Activated naive CD8-positive, alpha-beta T cell treated with anti-CD3 and anti-CD28 coated beads, Interleukin-2, amount 50 U/mL, for 16 hours (primary cell): ENCODE measurements around the gene OSM.

ENCODE experiments used
- DNase-seq: peaks from one replicate; pipeline ENCODE4 v3.0.0-alpha.2; 2020; ENCODE audit warnings: low read depth, low spot score

The OSM gene

GRCh38 chr22:30297991-30298701, 31.5 kb upstream of the OSM start:
- DNase-seq, result no peak

- DNase-seq, result no peak
Observed at GRCh38 chr22:30297276-30297990, 30.8 kb upstream of the OSM start.

DNA sequence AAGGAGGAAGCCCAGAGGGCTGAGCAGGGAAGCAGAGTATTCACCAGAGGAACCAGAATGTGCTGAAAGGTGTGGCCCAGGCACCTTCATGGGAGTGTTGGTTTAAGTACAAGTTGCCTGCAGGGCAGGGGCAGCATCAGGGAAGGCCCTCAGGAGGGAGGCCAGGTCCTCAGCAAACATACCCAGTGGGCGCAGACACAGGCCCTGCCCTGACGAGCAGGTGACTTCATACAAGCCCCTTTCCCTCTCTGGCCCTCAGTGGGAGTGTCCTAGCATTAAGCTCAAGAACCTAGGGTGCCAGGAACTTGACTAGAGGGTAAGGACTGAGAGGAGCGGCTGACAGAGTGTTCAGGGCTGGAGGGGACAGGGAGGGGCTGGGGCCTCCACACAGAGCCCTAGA, 30.2 kb upstream of the OSM start:
- no peak for DNase-seq

GRCh38 chr22:30296324-30296723, 29.7 kb upstream of the OSM start:
- DNase-seq, result no peak

DNA sequence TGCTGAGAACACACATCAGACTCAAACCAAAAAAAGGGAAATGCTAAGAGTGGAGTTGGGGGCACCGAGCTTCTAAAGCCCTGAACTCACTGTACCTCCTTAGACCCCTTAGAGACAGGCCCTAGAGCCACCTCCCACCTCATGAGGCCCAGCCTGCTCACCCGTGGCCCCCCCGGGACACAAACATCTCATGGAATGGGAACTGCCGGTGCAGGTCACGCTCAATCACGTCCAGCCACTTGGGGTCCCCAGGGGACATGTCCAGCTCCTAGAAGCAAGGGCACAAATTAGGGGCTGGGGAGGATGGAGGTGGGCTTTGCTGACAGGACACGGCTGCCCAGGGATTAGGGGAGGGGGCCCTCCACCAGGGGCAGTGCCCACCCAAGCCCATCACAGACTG, 28.9 kb upstream of the OSM start:
- DNase-seq, result no peak

- no peak for DNase-seq
Observed at GRCh38 chr22:30294830-30295229, 28.2 kb upstream of the OSM start.

DNA sequence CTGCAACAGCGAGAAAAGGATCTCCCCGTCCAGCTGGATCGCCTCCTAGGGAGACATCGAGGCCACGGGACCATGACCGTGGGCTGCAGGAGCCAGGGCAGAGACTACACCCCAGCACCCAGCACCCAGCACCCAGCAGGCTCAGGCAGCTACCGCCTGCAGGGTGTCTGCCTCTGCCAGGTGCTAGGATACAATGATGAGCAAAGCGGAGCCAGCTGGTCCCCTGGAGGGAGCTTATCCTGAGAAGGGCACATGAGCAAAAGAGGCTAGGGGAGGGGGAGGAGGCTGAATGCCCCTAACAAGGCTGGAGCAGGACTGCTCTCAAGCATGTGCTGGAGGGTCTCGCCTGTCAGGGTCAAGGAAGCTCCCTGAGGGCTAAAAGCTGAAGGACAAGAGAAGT, 27.4 kb upstream of the OSM start:
- no peak for DNase-seq

- DNase-seq, result no peak
Observed at GRCh38 chr22:30293026-30293425, 26.4 kb upstream of the OSM start.

GRCh38 chr22:30292069-30292970, 25.7 kb upstream of the OSM start:
- no peak for DNase-seq

DNA sequence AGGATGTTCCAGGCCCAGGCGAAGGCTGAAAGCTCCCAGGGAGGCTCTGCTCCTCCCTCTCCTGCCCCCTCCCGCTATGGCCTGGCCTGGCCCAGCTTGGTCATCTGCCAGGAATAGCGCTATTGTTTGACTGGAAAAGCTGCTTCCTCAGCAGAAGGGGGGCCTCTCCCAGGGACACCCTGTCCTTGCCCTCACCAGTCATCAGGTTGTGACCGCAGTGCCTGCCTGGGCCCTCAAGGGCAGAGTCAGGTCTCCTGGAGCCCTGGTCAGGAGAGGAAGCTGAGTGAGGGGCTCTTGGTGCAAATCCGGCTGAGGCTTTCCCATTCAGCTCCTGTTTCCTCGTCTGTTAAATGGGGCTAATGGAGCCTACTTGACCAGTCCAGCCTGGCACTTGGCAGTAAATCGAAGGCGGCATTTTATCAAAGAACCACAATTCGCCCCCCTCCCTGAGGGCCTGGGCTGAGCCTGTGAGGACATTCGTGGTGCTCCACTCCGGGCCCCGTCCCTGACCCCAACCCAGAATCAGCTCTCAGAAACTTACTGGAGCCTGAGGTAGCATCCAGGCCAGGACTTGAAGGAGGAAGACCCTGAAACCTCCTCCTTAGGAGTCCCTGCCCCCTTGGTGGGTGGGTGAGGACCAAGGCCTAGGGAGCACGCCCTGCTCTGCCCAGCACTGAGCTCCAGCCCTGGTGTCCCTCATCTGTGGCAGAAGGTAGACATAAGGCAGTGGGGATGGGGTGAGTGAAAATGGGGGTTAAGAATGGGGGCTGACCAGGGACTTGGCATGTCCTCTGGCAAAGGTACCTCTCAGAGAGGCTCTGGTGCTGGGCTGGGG, 24.6 kb upstream of the OSM start:
- no peak for DNase-seq

- no peak for DNase-seq
Observed at GRCh38 chr22:30290342-30291057, 23.8 kb upstream of the OSM start.

DNA sequence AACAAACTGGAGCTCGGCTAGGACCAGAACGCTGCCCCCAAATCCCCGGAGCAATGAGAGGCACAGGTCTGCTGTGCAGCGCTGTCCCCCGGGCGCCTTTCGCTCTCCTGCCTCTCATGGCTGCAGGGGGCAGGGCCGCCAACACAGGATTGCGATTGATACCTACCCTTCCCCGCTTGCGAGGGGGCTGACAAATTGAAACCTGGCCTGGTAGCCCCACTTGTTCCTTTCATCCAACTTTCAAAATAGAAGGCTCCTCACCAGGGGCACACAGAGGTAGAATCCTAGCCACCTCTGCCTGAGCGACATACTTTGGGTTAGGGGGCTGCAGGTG, 23.3 kb upstream of the OSM start:
- no peak for DNase-seq

GRCh38 chr22:30289141-30289979, 22.7 kb upstream of the OSM start, which contains the start of gene CASTOR1:
CASTOR1 (minus strand) TSS chr22:30289505; CDS start chr22:30289497, 8 bp downstream.
- DNase-seq, result peak; percentile 77

GRCh38 chr22:30288419-30289140, 21.9 kb upstream of the OSM start:
- DNase-seq, result no peak

GRCh38 chr22:30287648-30288418, 21.2 kb upstream of the OSM start:
- peak; percentile 81 for DNase-seq

DNA sequence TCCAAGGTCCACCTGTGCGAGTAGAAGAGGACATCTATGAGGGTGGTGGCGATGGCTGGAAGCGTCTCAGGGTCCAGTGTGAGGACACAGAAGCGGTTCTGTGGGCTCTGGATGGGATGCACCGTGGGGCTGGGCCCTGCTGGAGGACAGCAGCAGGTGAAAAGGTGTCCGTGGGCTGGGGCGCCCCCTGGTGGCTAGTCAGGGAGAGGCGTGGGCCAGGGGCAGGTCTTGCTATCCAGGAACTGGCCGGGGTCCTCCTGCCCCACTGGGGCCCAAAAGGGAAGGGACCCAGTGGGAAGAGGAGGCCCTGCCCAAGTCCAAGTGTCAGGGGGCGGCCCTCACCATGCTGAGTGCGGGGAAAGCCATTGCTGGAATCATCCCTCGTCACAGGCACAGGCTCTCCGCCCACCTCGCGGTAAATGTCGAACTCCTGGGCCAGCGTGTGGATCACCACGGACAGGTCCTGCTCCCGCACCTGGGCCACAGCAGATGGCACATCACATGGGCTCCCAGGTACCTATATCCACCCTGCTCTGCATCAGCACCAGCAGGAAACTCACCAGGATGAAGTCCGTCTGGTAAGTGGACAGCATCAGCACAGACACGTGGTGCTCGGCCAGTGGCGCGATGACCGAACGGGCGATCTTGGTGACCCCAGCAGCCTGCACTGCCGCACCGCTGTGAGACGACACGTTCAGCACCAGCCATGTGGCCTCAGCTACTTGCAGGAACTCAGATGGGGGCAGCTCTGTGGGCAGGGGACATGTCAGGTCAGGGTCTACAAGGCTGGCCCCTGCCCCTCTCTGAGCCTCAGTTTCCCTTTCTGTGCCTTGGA, 20.4 kb upstream of the OSM start:
- peak; percentile 75 for DNase-seq

GRCh38 chr22:30286331-30286730, 19.7 kb upstream of the OSM start:
- no peak for DNase-seq

GRCh38 chr22:30285846-30286200, 19.2 kb upstream of the OSM start:
- DNase-seq, result no peak
